Measurements from ENCODE around the gene KAT8. TPM values are rescaled to one million over a fixed set of nuclear protein-coding genes. Genes with fewer than 3 reads are reported as not detected.
"Not testable (repeated sequence)": the region's sequence is repeated elsewhere in the genome, so short reads cannot be mapped to it uniquely, and the experiment has no call there.

Gene KAT8
- total RNA-seq, 2 experiments from 2014 or later, result 54.8 to 56.1 TPM

- no peaks in the 10 kb centered on the region for H3K4me1 Mint-ChIP-seq
- CTCF ChIA-PET, result interaction anchor here (1.2 kb wide), 1 partner anchor 8 kb away, joined by 4 read pairs; no protein-coding TSS in a partner anchor
- no peaks in the 10 kb centered on the region for H3K27me3 Mint-ChIP-seq
- ATAC-seq (no peak), DNase-seq (no peak)
- H3K4me3 Mint-ChIP-seq, result no peak overlapping the region
- H3K36me3 Mint-ChIP-seq, result no peaks in the 10 kb centered on the region
- H3K27ac Mint-ChIP-seq, result no peak overlapping the region
- H3K9me3 Mint-ChIP-seq (ENCODE audit: low read depth), result no peaks in the 10 kb centered on the region
These were observed 16.7 kb downstream of the KAT8 start for GRCh38 chr16:31134091-31134571.

- H3K36me3 Mint-ChIP-seq, result no peaks in the 10 kb centered on the region
- no peak overlapping the region for H3K4me3 Mint-ChIP-seq
- ATAC-seq, result no peak
- H3K27ac Mint-ChIP-seq, result no peak overlapping the region
- no peaks in the 10 kb centered on the region for H3K9me3 Mint-ChIP-seq (ENCODE audit: low read depth)
- H3K27me3 Mint-ChIP-seq, result no peaks in the 10 kb centered on the region
- no peak for DNase-seq
- no peaks in the 10 kb centered on the region for H3K4me1 Mint-ChIP-seq
- CTCF ChIA-PET, result no interaction called here
These were observed 17.4 kb downstream of the KAT8 start for GRCh38 chr16:31134625-31135534.

GRCh38 chr16:31135535-31136286 is 18.2 kb downstream of the KAT8 start, which contains the start of gene PRSS8:
Gene PRSS8, minus strand, starts transcription at chr16:31135727. Its CDS starts 229 bp downstream, at chr16:31135498.
- peaks cover 2% of the 10 kb centered on the region for H3K4me1 Mint-ChIP-seq
- no peak within 1 kb of the TSS for H3K27ac Mint-ChIP-seq
- H3K27me3 Mint-ChIP-seq, result no peaks in the 10 kb centered on the region
- no peak within 1 kb of the TSS for H3K4me3 Mint-ChIP-seq
- CTCF ChIA-PET, result interaction anchor here (1.6 kb wide), 1 partner anchor 152 kb away, joined by 3 read pairs; no protein-coding TSS in a partner anchor
- no peak for DNase-seq
- no peak for ATAC-seq
- H3K9me3 Mint-ChIP-seq (ENCODE audit: low read depth), result no peaks in the 10 kb centered on the region
- no peaks in the 10 kb centered on the region for H3K36me3 Mint-ChIP-seq

- no peaks in the 10 kb centered on the region for H3K36me3 Mint-ChIP-seq
- no peak overlapping the region for H3K27ac Mint-ChIP-seq
- no peak for DNase-seq
- no peak for ATAC-seq
- H3K27me3 Mint-ChIP-seq, result no peaks in the 10 kb centered on the region
- no peaks in the 10 kb centered on the region for H3K9me3 Mint-ChIP-seq (ENCODE audit: low read depth)
- CTCF ChIA-PET, result interaction anchor here (1.6 kb wide), 1 partner anchor 152 kb away, joined by 3 read pairs; no protein-coding TSS in a partner anchor
- H3K4me3 Mint-ChIP-seq, result no peak overlapping the region
- peaks cover 2% of the 10 kb centered on the region for H3K4me1 Mint-ChIP-seq
These were observed 18.8 kb downstream of the KAT8 start for GRCh38 chr16:31136287-31136662.

- not testable (repeated sequence) for DNase-seq; H3K36me3 Mint-ChIP-seq; ATAC-seq; H3K9me3 Mint-ChIP-seq (ENCODE audit: low read depth); H3K4me3 Mint-ChIP-seq; H3K4me1 Mint-ChIP-seq; H3K27ac Mint-ChIP-seq; H3K27me3 Mint-ChIP-seq
- CTCF ChIA-PET, result interaction anchor here (0.7 to 1.6 kb wide), 2 partner anchors 19 to 153 kb away, joined by 3 read pairs; partner anchors contain the start of gene KAT8
These were observed 19.5 kb downstream of the KAT8 start for GRCh38 chr16:31136822-31137499.

GRCh38 chr16:31138621-31139578 is 21.4 kb downstream of the KAT8 start:
- H3K27me3 Mint-ChIP-seq, result no peaks in the 10 kb centered on the region
- CTCF ChIA-PET, result interaction anchor here (1.2 kb wide), 1 partner anchor 19 kb away, joined by 3 read pairs; no protein-coding TSS in a partner anchor
- H3K9me3 Mint-ChIP-seq (ENCODE audit: low read depth), result no peaks in the 10 kb centered on the region
- H3K4me3 Mint-ChIP-seq, result no peak overlapping the region
- ATAC-seq, result no peak
- no peak for DNase-seq
- peaks cover 10% of the 10 kb centered on the region for H3K4me1 Mint-ChIP-seq
- no peaks in the 10 kb centered on the region for H3K36me3 Mint-ChIP-seq
- H3K27ac Mint-ChIP-seq, result no peak overlapping the region

- H3K36me3 Mint-ChIP-seq; H3K9me3 Mint-ChIP-seq (ENCODE audit: low read depth); H3K27ac Mint-ChIP-seq; H3K27me3 Mint-ChIP-seq; H3K4me3 Mint-ChIP-seq; DNase-seq; H3K4me1 Mint-ChIP-seq; ATAC-seq: not testable (repeated sequence)
- CTCF ChIA-PET, result interaction anchor here (1.0 to 2.1 kb wide), 2 partner anchors 47 to 142 kb away, joined by 4 to 10 read pairs; no protein-coding TSS in a partner anchor
These were observed 23.6 kb downstream of the KAT8 start for GRCh38 chr16:31141071-31141469.

- CTCF ChIA-PET, result interaction anchor here (0.6 to 2.8 kb wide), 46 partner anchors 8 to 327 kb away, joined by 3 to 35 read pairs (median 5); partner anchors contain the start of genes ARMC5, BCKDK, FUS and HSD3B7
- peak overlapping the region; percentile 85 for H3K27ac Mint-ChIP-seq
- peaks cover 10% of the 10 kb centered on the region for H3K4me1 Mint-ChIP-seq
- DNase-seq (no peak), ATAC-seq (no peak)
- H3K36me3 Mint-ChIP-seq, result no peaks in the 10 kb centered on the region
- peak overlapping the region; percentile 63 for H3K4me3 Mint-ChIP-seq
- no peaks in the 10 kb centered on the region for H3K9me3 Mint-ChIP-seq (ENCODE audit: low read depth)
- H3K27me3 Mint-ChIP-seq, result peaks cover 3% of the 10 kb centered on the region
These were observed 24.1 kb downstream of the KAT8 start for GRCh38 chr16:31141489-31142108.

GRCh38 chr16:31142109-31143010 is 24.9 kb downstream of the KAT8 start:
- CTCF ChIA-PET, result interaction anchor here (0.6 to 2.8 kb wide), 49 partner anchors 9 to 328 kb away, joined by 3 to 35 read pairs (median 5); partner anchors contain the start of genes ARMC5, BCKDK, FUS and HSD3B7
- Mint-ChIP-seq H3K27me3 (peaks cover 3% of the 10 kb centered on the region), H3K27ac (peak overlapping the region; percentile 85), H3K9me3 (ENCODE audit: low read depth) (no peaks in the 10 kb centered on the region), H3K4me1 (peaks cover 10% of the 10 kb centered on the region), H3K36me3 (no peaks in the 10 kb centered on the region), H3K4me3 (peak overlapping the region; percentile 63)
- DNase-seq, result peak; percentile 100
- peak; percentile 94 for ATAC-seq

- CTCF ChIA-PET, result interaction anchor here (0.8 to 2.8 kb wide), 39 partner anchors 9 to 329 kb away, joined by 3 to 35 read pairs (median 6); partner anchors contain the start of genes ARMC5, BCKDK, FUS and HSD3B7
- Mint-ChIP-seq H3K4me3 (no peak overlapping the region), H3K9me3 (ENCODE audit: low read depth) (no peaks in the 10 kb centered on the region), H3K27me3 (peaks cover 10% of the 10 kb centered on the region), H3K36me3 (no peaks in the 10 kb centered on the region), H3K27ac (peak overlapping the region; percentile 24), H3K4me1 (peaks cover 10% of the 10 kb centered on the region)
- ATAC-seq (no peak), DNase-seq (no peak)
These were observed 25.7 kb downstream of the KAT8 start for GRCh38 chr16:31143011-31143693.
